ENCODE measurements around the gene SLC15A4. TPM values are rescaled to one million over a fixed set of nuclear protein-coding genes. Genes with fewer than 3 reads are reported as not detected.

The SLC15A4 gene
- total RNA-seq, 1 experiment from 2014 or later = 21.6 TPM

DNA sequence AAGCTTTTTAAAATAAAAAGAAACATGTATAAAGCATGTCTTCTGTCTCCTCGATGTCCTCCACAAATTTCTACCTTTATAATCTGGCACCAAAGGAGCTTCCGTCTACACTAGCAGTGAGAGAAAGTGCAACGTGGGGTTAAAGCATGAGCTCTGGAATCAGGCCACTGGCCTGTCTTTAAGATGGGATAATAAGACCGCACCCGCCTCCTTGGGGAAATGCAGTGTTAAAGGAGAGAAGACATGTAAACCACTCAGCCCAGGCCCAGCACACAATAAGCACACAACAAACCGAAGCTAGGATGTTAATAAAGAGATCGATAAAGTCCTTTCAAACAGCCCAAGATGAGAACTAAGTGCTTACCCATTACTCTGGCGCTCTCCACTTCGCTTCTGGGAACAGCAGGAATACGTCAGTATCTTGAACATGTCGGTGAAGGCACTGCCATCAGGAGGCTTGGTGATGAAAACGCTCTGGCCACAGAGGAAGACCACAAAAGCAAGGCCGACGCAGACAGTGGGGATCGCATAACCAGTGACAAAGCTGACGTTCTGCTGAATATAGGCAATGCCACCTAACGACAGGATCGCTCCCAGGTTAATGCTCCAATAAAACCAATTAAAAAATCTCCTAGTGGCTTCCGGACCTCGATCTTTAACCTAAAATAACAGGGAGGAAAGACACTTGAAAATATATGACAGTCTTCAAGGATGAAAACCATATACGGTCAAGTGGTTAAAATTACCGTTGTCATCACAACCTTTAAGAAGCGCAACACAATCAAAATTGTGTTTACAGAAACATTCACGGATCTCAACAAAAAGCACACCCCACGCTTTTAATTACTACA lies 9.1 kb downstream of the SLC15A4 start:
- no peak for DNase-seq
- Histone ChIP-seq H4K8ac (replicated peaks; ENCODE audit: insufficient read length, low read depth, low read length) (no peak overlapping the region), H2BK12ac (ENCODE audit: insufficient read length, low read depth, low read length) (no peak overlapping the region), H4K91ac (ENCODE audit: insufficient read length, low read depth, low read length) (no peak overlapping the region), H3K4me2 (ENCODE audit: insufficient read depth, insufficient read length, low read length) (no peak overlapping the region), H3K18ac (ENCODE audit: insufficient read length, low read depth, low read length) (no peak overlapping the region), H3K23ac (ENCODE audit: insufficient read length, low read depth, low read length) (no peak overlapping the region), H3K27me3 (ENCODE audit: insufficient read depth, low read length) (no peaks in the 10 kb centered on the region), H3K23me2 (ENCODE audit: insufficient read length, low read depth, low read length, poor library complexity, severe bottlenecking) (no peaks in the 10 kb centered on the region), H3K79me1 (ENCODE audit: insufficient read depth, low read depth, low read length, poor library complexity, severe bottlenecking) (peaks cover 25% of the 10 kb centered on the region), H3K27ac (ENCODE audit: insufficient read length, low read depth, low read length) (no peak overlapping the region), H3K9ac (ENCODE audit: extremely low read depth, insufficient read length, low read length) (no peak overlapping the region), H4K20me1 (ENCODE audit: control insufficient read depth, insufficient read depth, insufficient read length) (no peaks in the 10 kb centered on the region), H3K9me3 (ENCODE audit: control insufficient read depth, low read depth, low read length) (no peaks in the 10 kb centered on the region), H3K14ac (ENCODE audit: insufficient read depth, low read length) (no peak overlapping the region), H2AFZ (ENCODE audit: low read length) (no peak overlapping the region), H3T11ph (ENCODE audit: low read length) (no peak overlapping the region), H4K5ac (ENCODE audit: insufficient read length, low read depth, low read length) (no peak overlapping the region), H3K56ac (ENCODE audit: insufficient read length, low read depth, low read length) (no peak overlapping the region), H2BK20ac (ENCODE audit: low read depth, low read length, poor library complexity, severe bottlenecking) (no peak overlapping the region), H2AK5ac (ENCODE audit: insufficient read length, low read length) (no peak overlapping the region), H2BK5ac (ENCODE audit: insufficient read length, low read length) (no peak overlapping the region), H2BK120ac (ENCODE audit: low read depth, low read length, poor library complexity, severe bottlenecking) (no peak overlapping the region), H3K79me2 (ENCODE audit: insufficient read depth, low read length) (peaks cover 48% of the 10 kb centered on the region), H3K4me1 (ENCODE audit: insufficient read depth, low read length) (peaks cover 7% of the 10 kb centered on the region; the same call in 1 of the 2 replicates), H2BK15ac (ENCODE audit: low read depth, low read length) (no peak overlapping the region), H3K4ac (ENCODE audit: low read depth, low read length) (no peak overlapping the region)
- H3K4me1 Mint-ChIP-seq = peaks cover 36 to 42% of the 10 kb centered on the region in 2 experiments
- H3K36me3 Mint-ChIP-seq (ENCODE audit: insufficient read depth in 1 of 3, low read depth in 3 of 3) = peaks cover 21 to 32% (median 30%) of the 10 kb centered on the region in 3 experiments; a peak in 6 of 7 replicates
- peak overlapping the region in 1 of 3 experiments; percentile 30; a peak in 1 of 7 replicates for H3K27ac Mint-ChIP-seq
- H3K9me3 Mint-ChIP-seq = no peaks in the 10 kb centered on the region
- no peak overlapping the region for H3K4me3 Mint-ChIP-seq
- WGBS (ENCODE audit: extremely low coverage, insufficient read length, low lambda C conversion rate) = no CpG with 5 or more reads among the region's 25 CpGs
- no peaks in the 10 kb centered on the region for H3K27me3 Mint-ChIP-seq (ENCODE audit: low read depth)
- no peak for TF ChIP-seq CTCF (conservative IDR thresholded peaks at IDR 0.05)
